Stimulated activated CD4-positive, alpha-beta T cell treated with anti-CD3 and anti-CD28 coated beads, Interleukin-4, amount 100 ng/mL, for 1 hour (primary cell): ENCODE measurements around the gene FBLN2.

ENCODE experiments used
- DNase-seq: peaks from one replicate; pipeline ENCODE4 v3.0.0-alpha.2; 2020

The FBLN2 gene

GRCh38 chr3:13610006-13610570 is 61.2 kb downstream of the FBLN2 start:
- DNase-seq = no peak

DNA sequence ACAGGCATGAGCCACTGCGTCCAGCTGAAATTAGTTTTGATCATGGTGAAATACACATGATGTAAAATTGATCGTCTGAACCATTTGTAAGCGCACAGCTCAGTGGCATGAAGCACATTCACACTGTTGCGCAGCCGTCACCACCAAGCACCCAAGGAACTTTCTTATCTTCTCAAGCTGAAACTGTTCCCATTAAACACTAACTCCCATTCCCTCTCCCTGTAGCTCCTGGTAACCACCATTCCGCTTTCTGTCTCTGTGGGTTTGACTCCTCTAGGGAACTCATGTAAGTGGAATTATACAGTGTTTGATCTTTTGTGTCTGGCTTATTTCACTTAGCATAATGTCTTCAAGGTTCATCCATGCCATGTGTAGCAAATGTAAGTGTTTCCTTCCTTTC is 62.3 kb downstream of the FBLN2 start:
- no peak for DNase-seq

DNA sequence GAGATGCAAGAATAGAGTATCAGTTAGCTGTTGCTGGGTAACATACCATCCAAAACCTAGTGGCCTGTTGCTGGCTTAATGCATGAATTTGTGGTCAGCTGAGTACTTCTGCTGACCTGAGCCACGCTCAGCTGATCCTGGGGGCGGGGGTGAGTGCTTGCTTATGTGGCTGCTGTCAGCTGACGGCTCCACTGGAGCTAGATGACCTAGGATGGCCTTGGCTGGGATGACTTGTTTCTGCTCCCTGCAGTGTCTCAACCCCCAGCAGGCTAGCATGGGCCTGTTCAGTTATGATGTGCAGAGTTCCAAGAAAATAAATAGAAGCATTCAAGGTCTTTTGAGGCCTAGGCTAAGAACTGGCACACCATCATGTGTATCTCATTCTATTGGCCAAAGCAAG is 63.9 kb downstream of the FBLN2 start:
- no peak for DNase-seq

DNA sequence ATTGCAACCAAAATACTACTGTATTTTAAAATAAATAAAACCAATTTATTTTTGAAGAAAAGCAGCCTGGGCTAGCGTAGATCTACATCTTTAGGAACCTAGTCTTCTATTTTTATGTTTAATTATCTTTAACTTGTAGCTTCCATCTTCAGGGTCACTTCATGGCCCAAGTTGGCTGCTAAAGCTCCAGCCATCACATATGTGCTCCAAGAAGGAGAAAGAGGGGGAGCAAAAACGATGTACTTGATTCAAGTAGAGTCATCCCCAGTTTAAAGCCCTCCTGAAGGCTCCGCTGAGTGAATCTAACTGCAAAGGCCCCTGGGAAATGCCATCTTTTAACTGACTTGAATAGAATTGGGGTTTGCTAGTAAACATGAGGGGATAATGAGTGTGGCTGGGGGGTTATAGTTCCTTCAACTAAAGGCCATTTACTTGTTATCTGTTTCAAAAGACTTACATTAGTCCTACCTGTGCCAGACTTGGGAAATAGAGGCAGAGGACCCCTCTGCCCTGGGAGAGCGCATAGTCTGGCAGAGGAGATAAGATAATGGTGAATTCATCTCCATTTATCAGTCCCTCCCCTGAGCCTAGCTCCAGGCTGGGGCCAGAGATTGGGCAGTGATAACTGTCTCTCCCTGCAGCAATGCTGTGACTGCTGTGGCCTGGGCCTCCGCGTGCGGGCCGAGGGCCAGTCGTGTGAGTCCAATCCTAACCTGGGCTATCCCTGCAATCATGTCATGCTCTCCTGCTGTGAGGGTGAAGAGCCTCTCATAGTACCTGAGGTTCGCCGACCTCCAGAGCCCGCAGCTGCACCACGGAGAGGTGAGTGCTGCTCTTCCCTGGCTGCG is 64.6 kb downstream of the FBLN2 start:
- no peak for DNase-seq

- no peak for DNase-seq
These were observed 65.7 kb downstream of the FBLN2 start for GRCh38 chr3:13614607-13615006.

- no peak for DNase-seq
These were observed 66.1 kb downstream of the FBLN2 start for GRCh38 chr3:13615019-13615528.

GRCh38 chr3:13616359-13616758 is 67.4 kb downstream of the FBLN2 start:
- no peak for DNase-seq

DNA sequence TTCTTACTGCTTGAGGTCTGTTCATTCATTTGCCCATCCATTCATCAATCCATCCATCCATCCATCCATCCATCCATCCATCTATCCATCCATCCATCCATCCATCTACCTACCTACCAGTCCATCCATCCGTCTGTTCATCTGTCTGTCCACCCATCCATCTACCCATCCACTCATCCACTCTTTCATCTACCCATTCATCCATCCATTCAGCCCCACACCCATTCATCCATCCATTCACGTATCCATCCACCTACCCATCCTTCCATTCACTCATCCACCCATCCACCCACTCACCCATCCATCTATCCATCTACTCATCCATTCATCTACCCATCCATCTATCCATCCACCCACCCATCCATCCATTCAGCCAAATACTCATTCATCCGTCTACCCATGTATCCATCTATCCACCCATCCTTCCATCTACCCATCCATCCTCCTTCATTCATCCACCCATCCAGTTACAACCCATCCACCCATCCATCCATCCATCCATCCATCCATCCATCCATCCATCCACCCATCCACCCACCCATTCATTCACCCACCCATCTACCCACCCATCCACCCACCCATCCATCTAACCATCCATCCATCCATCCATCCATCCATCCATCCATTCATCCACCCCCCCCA is 68.3 kb downstream of the FBLN2 start:
- DNase-seq = no peak

- no peak for DNase-seq
These were observed 69.1 kb downstream of the FBLN2 start for GRCh38 chr3:13617981-13618380.

- DNase-seq = no peak
These were observed 69.9 kb downstream of the FBLN2 start for GRCh38 chr3:13618836-13619235.

DNA sequence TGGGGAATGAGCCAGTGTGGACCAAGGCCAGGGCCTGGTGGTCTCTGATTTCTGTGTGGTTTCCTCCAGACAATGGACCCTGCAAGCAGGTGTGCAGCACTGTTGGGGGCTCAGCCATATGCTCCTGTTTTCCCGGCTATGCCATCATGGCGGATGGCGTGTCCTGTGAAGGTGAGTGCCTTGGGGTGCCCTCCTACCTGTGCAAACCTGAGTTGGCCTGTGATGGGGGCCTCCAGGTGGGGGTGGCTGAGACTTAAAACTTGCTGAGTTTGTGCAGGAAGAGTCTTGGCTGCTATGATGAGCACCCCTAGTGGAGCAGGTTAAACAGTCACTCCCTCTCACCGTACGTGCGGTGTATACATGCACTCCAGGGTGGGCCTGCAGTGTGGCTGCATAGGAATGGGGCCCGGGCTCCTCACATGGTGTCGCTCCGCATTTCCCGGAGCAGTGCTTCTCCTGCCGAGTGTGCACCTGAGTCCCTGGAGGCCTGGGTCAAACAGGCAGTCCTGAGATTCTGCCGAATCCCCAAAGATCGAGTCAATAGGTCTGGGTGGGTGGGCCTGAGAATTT is 70.8 kb downstream of the FBLN2 start:
- DNase-seq = no peak

DNA sequence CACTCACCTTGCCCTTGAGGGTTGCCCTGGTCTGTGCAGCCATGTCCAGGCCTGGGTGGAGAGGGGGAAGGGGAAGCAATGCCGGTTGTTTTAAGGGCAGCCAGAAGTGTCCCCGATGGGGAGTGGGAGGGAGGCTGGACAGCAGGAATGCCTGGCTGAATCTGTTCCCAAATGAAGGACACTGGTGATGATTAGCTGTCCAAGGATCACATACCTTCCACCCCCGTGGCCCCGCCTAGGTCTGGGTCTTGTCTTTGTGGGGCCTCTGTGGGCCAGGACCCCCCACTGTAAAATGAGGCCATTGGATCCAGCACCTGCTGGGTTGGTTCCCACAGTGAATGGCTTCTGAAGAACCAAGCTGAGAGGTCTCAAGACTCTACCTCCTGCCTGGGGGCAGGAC is 71.4 kb downstream of the FBLN2 start:
- DNase-seq = no peak

GRCh38 chr3:13620776-13621365 is 71.9 kb downstream of the FBLN2 start:
- DNase-seq = no peak

DNA sequence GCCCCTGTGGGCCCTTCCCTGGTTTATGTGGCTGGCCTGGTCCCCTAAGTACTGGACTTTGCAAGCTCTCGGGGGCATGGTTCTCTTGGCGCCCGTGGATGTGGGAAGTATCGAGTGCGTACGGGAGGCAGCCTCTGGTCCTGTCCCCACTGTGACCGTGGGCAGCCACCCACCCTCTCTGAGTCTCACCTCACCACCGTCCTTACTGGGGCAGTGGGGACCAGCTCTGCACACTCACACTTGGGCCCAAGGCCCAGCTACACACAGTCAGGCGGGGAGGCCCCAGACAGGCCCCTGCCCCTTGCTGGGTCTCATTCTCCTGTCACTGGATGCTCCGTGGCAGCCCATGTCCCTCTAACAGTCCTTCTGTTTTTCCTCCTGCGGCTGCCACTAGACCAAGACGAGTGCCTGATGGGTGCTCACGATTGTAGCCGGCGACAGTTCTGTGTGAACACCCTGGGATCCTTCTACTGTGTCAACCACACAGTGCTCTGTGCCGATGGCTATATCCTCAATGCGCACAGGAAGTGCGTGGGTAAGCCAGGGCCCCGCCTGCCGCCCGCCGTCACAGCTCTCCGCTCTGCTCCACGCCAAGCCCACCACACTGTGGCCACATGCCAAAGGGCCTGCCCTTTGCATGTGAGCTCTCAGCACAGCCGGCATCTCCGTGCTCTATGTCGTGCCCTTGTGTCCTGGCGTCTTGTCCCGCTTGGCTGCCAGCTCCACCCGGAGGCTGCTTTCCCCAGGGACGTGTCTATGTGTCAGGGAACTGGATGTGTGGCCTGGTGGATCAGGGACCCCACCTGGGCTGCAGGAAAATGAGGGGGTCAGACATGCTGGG is 72.7 kb downstream of the FBLN2 start:
- no peak for DNase-seq

DNA sequence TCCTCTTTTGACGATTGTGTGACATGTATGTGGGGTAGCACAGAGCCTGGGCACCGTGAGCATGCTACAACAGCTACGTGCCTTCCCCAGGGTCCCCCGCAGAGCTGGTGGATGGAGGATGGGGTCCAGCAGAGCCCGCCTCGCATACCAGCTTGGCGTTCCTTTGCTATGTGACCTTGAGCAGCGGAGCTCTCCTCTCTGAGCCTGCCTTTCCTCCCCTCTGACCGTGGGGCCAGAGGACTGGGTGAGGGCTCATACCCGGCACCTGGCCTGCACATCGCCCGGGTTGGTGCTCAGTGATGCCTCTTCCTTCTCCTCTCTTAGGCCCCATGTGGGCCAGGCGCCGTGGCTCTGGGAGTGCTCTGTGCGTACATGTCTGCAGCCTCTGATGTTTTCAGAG is 73.4 kb downstream of the FBLN2 start:
- no peak for DNase-seq

DNA sequence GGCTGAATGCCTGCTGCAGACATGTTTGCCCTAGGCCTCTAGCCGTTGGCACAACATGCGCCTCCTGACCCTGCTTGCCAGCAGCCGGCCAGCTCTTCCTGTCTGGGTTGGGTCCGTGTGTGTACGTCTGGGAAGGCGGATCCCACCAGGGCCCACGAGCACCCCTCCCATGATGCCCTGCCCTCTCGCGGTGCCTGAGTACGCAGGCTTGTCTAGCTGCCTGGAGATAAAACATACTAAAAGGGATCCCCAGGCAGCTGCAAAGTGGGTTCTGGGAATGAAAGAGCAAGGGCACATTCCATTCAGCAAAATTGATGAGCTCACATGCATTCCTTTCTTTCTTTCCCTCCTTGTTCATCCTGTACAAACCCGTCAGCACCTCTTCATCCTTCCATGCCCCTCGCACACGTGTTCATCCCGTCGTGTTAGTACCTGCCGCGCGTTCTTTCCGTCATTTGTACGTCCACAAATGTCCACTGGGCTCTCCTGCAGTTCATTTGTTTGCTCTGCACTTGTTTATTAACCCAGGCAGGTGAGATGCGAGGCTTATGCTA is 74.3 kb downstream of the FBLN2 start:
- no peak for DNase-seq

DNA sequence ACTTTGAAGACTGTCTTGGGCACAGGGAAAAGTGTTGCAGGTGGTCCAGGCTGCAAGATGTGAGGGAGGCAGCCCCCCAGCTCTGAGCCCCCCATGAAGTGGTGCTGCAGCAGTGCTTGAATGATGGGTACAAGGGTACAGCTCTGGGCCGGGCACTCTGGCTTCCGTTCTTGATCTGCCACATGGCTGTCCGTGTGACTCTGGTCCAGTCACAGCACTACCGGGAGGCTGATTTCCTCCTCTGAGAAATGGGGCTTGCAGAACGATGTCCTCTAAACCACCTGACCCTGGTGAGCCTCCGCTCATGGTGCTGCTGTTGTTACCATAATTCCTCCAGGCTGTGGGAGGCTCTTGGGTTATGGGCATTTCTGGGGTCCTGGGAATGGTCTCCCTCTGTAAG is 75.1 kb downstream of the FBLN2 start:
- no peak for DNase-seq

- no peak for DNase-seq
These were observed 75.8 kb downstream of the FBLN2 start for GRCh38 chr3:13624671-13625125.

GRCh38 chr3:13626396-13626795 is 77.5 kb downstream of the FBLN2 start:
- no peak for DNase-seq

DNA sequence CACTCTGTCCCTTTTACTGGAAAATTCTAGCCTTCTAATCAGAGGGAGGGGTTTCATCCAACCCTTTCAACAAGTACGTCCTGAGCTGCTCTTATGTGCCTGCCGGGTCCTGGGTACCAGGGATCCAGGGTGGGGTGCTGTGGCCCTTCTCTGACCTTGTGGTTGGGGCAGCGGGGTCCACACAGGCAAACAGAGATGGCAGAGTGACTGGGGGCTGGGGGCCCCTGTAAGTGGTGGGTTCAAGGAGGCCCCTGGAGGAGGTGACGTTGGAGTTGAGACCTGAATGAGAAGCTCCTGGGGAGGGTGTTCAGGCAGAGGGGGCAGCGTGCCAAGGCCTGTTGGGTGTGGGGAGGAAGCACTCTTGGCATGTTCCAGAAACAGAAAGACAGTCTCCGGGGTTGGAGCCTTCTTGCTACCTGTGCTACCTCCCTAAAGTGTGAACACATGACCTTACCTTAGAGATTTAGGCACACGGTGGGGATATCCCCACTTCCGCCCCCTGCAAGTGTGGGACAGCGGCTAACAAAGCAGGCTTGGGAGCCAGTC is 78.1 kb downstream of the FBLN2 start:
- DNase-seq = no peak

GRCh38 chr3:13627681-13628080 is 78.8 kb downstream of the FBLN2 start:
- DNase-seq = no peak

DNA sequence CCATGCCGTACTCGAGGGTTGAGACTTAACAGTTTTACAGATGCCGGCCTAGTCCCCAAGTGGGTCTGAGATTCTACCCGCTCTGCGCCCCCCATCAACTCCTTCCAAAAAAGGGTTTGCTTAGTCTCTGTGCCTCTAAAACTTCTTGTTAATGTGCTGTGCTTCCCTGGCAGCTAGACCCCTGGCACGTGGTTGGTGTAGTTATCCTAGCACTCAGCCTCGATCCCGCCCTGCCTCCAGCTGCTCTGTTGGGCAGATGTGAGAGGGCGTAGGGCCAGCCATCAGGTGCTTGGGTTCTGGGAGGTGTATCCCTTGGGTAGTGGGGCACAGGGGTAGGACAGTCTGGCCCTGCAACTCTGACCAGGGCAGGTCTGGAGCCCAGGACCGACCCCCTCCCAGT is 79.5 kb downstream of the FBLN2 start:
- DNase-seq = no peak
